Kidney epithelial cell (primary cell): ENCODE results near the gene SVEP1. TPM values are rescaled to one million over a fixed set of nuclear protein-coding genes. Genes with fewer than 3 reads are reported as not detected.
"Not testable (repeated sequence)": the region's sequence is repeated elsewhere in the genome, so short reads cannot be mapped to it uniquely, and the experiment has no call there.

ENCODE experiments used
- DNase-seq: peaks from one replicate; pipeline ENCODE4 v3.0.0-alpha.2; 2010; ENCODE audit warnings: low read depth
- H3K27me3 ChIP-seq: 2 replicates; pipeline ENCODE4 v1.6.0; 2011; ENCODE audit warnings: low read length; ENCODE audit not compliant: control insufficient read depth, insufficient read depth
- H3K36me3 ChIP-seq: 2 replicates; pipeline ENCODE4 v1.5.1; 2011; ENCODE audit warnings: low read length; ENCODE audit not compliant: control insufficient read depth, insufficient read depth
- H3K4me3 ChIP-seq: 2 replicates; pipeline ENCODE4 v1.5.1; 2011; ENCODE audit warnings: low read depth, mild to moderate bottlenecking, control low read depth, low read length
- CTCF ChIP-seq: IDR thresholded peaks from 2 replicates; pipeline ENCODE4 v1.5.1; 2011; ENCODE audit warnings: mild to moderate bottlenecking, moderate library complexity, low read length, control low read depth, inconsistent platforms; ENCODE audit not compliant: insufficient read depth, poor library complexity, severe bottlenecking
- total RNA-seq: library from RNA; depleted of rRNA; stranded (reverse); fragments of >200 nt; gene quantifications from 2 replicates; pipeline ENCODE4 v1.2.3, GENCODE V29; 2015

Gene SVEP1
- total RNA-seq, 1 donor from 2014 or later = 1.6 TPM

DNA sequence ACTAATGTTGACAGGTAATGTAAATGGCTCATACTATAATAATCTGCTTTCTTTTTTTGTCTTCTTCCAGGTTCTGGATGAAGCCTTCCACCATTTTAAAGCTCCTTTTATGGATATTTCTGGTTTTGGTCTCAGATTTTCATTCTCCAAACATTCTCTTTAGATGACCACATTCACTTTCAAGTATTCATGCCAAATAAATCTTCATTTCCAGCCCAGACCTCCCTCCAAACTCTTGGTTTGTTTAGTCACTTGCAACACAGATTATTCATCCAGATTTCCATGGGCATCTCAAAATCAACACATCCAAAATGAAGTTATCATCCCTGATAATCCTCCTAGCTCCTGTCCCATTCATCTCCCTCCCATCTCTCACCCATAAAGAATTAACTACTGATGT lies 40.3 kb upstream of the SVEP1 start:
- H3K4me3 ChIP-seq = no peak overlapping the region
- no peak for TF ChIP-seq CTCF
- H3K36me3 ChIP-seq = no peaks in the 10 kb centered on the region
- DNase-seq = no peak
- no peaks in the 10 kb centered on the region for H3K27me3 ChIP-seq

- no peak for DNase-seq
- H3K4me3 ChIP-seq = no peak overlapping the region
- no peaks in the 10 kb centered on the region for H3K27me3 ChIP-seq
- H3K36me3 ChIP-seq = no peaks in the 10 kb centered on the region
- TF ChIP-seq CTCF = no peak
Observed at GRCh38 chr9:110615498-110615897, 36.0 kb upstream of the SVEP1 start.

GRCh38 chr9:110614576-110614975 lies 35.0 kb upstream of the SVEP1 start:
- not testable (repeated sequence) for H3K27me3 ChIP-seq, H3K4me3 ChIP-seq, DNase-seq, H3K36me3 ChIP-seq

DNA sequence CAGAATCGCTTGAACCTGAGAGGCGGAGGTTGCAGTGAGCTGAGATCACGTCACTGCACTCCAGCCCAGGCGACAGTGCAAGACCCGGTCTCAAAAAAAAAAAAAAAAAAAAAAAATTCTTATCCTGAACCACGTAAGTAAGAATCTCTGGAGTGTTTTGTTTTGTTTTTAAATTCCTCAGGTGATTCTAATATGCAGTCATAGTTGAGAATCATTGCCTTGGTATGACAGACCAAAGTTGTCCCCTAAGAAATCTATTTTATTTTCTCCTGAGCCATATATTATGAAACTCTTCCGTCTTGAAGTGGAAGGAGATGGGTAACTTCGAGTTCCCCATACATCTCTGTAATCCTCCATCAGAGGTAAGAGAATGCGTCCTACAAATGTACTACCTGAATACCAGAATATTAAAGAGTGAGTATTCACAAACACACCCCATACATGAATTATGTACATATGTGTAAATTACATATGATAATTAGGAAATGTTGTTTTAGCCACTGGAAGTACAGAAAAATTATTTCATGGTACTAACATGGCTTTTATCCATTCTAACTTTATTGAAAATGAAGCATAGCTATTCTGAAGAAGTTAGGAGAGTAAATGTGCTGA lies 26.7 kb upstream of the SVEP1 start:
- no peak for TF ChIP-seq CTCF

DNA sequence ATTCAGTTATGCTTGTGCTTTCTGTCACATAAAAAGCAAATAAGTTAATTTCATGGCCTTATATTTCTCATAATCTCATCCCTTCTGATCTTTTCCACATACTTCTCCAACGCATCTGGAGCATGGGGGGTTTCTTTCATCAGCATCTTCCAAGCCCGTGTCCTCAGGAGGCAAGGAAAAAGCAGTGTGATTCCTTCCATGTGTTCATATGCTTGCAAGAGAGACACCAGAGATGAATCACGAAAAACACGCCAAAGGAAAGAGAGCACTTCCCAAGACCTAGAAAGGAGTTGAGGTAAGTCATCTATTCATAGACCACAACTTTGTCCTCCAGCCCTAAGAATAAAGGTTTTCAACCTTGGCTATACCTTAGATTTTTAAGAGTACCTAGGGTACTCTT lies 26.0 kb upstream of the SVEP1 start:
- DNase-seq = no peak
- TF ChIP-seq CTCF = no peak
- H3K4me3 ChIP-seq = no peak overlapping the region
- no peaks in the 10 kb centered on the region for H3K27me3 ChIP-seq
- no peaks in the 10 kb centered on the region for H3K36me3 ChIP-seq

More for the DNA sequence above, 26.7 kb upstream of the SVEP1 start:
- Histone ChIP-seq H3K36me3 (no peaks in the 10 kb centered on the region), H3K4me3 (no peak overlapping the region), H3K27me3 (no peaks in the 10 kb centered on the region)
- DNase-seq = no peak

- no peak for TF ChIP-seq CTCF
Observed at GRCh38 chr9:110604171-110604601, 24.6 kb upstream of the SVEP1 start.

More at GRCh38 chr9:110604171-110604601, 24.6 kb upstream of the SVEP1 start:
- Histone ChIP-seq H3K36me3 (no peaks in the 10 kb centered on the region), H3K27me3 (no peaks in the 10 kb centered on the region), H3K4me3 (no peak overlapping the region)
- DNase-seq = no peak
